HepG2 (cell line): ENCODE data around the gene BTG4. TPM values are rescaled to one million over a fixed set of nuclear protein-coding genes. Genes with fewer than 3 reads are reported as not detected.

ENCODE experiments used
- ARNT ChIP-seq: fragments of 450-650 bp; IDR thresholded peaks from 2 replicates; pipeline ENCODE4 v1.6.1; 2017
- ARNT2 ChIP-seq: sonication (generic); formaldehyde crosslinking; IDR thresholded peaks from 2 replicates; pipeline ENCODE4 v1.8.0; 2022; ENCODE audit warnings: mild to moderate bottlenecking, low read depth, missing genetic modification reagents, moderate library complexity
- FIP1L1 ChIP-seq: fragments of 200-400 bp; formaldehyde crosslinking; IDR thresholded peaks from 2 replicates; pipeline ENCODE4 v1.6.1; 2018; ENCODE audit warnings: low read depth, mild to moderate bottlenecking, low read length, moderate library complexity, borderline replicate concordance; ENCODE audit not compliant: insufficient read depth
- GATAD2A ChIP-seq: IDR thresholded peaks from 2 replicates; pipeline ENCODE4 v1.6.1; 2016
- GPN1 ChIP-seq: sonication (generic); formaldehyde crosslinking; IDR thresholded peaks from 2 replicates; pipeline ENCODE4 v1.5.1; 2020; ENCODE audit warnings: missing genetic modification reagents, borderline replicate concordance
- KDM2A ChIP-seq: sonication (generic); formaldehyde crosslinking; IDR thresholded peaks from 2 replicates; pipeline ENCODE4 v1.4.0; 2020; ENCODE audit warnings: low read depth, missing genetic modification reagents, borderline replicate concordance
- KDM6A ChIP-seq: IDR thresholded peaks from 2 replicates; pipeline ENCODE4 v1.6.1; 2016; ENCODE audit warnings: low read depth
- SYNCRIP ChIP-seq: fragments of 200-400 bp; formaldehyde crosslinking; IDR thresholded peaks from 2 replicates; pipeline ENCODE4 v1.6.1; 2018; ENCODE audit warnings: mild to moderate bottlenecking, low read depth, low read length; ENCODE audit not compliant: insufficient read depth
- THAP11 ChIP-seq: IDR thresholded peaks from 2 replicates; pipeline ENCODE4 v1.6.1; 2016; ENCODE audit warnings: missing biosample characterization, missing genetic modification reagents
- ZKSCAN1 ChIP-seq: fragments of 150-350 bp; IDR thresholded peaks from 2 replicates; pipeline ENCODE4 v1.6.1; 2014; ENCODE audit warnings: low read length
- ZNF224 ChIP-seq: sonication (generic); formaldehyde crosslinking; IDR thresholded peaks from 2 replicates; pipeline ENCODE4 v1.5.0; 2020; ENCODE audit warnings: mild to moderate bottlenecking, missing genetic modification reagents
- ZNF251 ChIP-seq: sonication (generic); formaldehyde crosslinking; IDR thresholded peaks from 2 replicates; pipeline ENCODE4 v1.9.0; 2021; ENCODE audit warnings: mild to moderate bottlenecking, missing genetic modification reagents
- ZNF292 ChIP-seq: sonication (generic); formaldehyde crosslinking; IDR thresholded peaks from 2 replicates; pipeline ENCODE4 v1.8.1; 2022; ENCODE audit warnings: mild to moderate bottlenecking, low read depth, missing genetic modification reagents, borderline replicate concordance
- ZNF788 ChIP-seq: sonication (generic); formaldehyde crosslinking; IDR thresholded peaks from 2 replicates; pipeline ENCODE4 v1.5.0; 2020; ENCODE audit warnings: mild to moderate bottlenecking, missing genetic modification reagents, borderline replicate concordance
- ZSCAN20 ChIP-seq: sonication (generic); formaldehyde crosslinking; IDR thresholded peaks from 2 replicates; pipeline ENCODE4 v1.4.0; 2020; ENCODE audit warnings: missing genetic modification reagents, mild to moderate bottlenecking, borderline replicate concordance
- polyA plus RNA-seq, 8 experiments: library from polyadenylated mRNA; depleted of rRNA in 3 of 8; stranded (reverse) in 7 of 8; unstranded in 1 of 8; fragments of >200 nt; fragmentation: Illumina TruSeq in 4 of 8; extraction: Trizol in 4 of 8; gene quantifications; 2 replicates each; pipeline versions ENCODE4 v1.2.1 to v1.2.3, GENCODE V29; 2011 to 2016; ENCODE audit warnings: low read depth in 4 of 8, missing spikeins in 1 of 8, mixed read lengths in 1 of 8; ENCODE audit not compliant: insufficient read depth in 1 of 8
- total RNA-seq, 5 experiments: library from RNA; depleted of rRNA; stranded (reverse); fragments of >200 nt; fragmentation: Illumina TruSeq; extraction: Trizol; gene quantifications; 2 replicates each; pipeline ENCODE4 v1.2.3, GENCODE V29; 2016; ENCODE audit warnings: low read depth in 1 of 5
- TF ChIP-seq, protein P1 (sequence below): IDR thresholded peaks from 2 replicates; pipeline ENCODE4 v1.6.1; 2018; ENCODE audit warnings: missing genetic modification reagents, mild to moderate bottlenecking, missing compliant biosample characterization
- TF ChIP-seq, protein P2 (sequence below): sonication (generic); formaldehyde crosslinking; IDR thresholded peaks from 2 replicates; pipeline ENCODE4 v1.4.0; 2020; ENCODE audit warnings: mild to moderate bottlenecking, low read depth, missing genetic modification reagents
- TF ChIP-seq, protein P3 (sequence below): IDR thresholded peaks from 2 replicates; pipeline ENCODE4 v1.6.1; 2016; ENCODE audit warnings: low read depth
- TF ChIP-seq, protein P4 (sequence below): IDR thresholded peaks from 2 replicates; pipeline ENCODE4 v1.6.1; 2018; ENCODE audit warnings: missing genetic modification reagents
- TF ChIP-seq, protein P5 (sequence below): sonication (generic); formaldehyde crosslinking; conservative IDR thresholded peaks from 2 replicates; pipeline ENCODE4 v1.4.0; 2020; ENCODE audit warnings: missing genetic modification reagents
- TF ChIP-seq, protein P6 (sequence below): sonication (generic); formaldehyde crosslinking; IDR thresholded peaks from 2 replicates; pipeline ENCODE4 v1.5.1; 2020; ENCODE audit warnings: mild to moderate bottlenecking, missing genetic modification reagents

The BTG4 gene
- total and polyA plus RNA-seq, 2 of the 13 experiments (the other 11 are each of a cell fraction or from before 2014, with no cell fraction given) = not detected

DNA sequence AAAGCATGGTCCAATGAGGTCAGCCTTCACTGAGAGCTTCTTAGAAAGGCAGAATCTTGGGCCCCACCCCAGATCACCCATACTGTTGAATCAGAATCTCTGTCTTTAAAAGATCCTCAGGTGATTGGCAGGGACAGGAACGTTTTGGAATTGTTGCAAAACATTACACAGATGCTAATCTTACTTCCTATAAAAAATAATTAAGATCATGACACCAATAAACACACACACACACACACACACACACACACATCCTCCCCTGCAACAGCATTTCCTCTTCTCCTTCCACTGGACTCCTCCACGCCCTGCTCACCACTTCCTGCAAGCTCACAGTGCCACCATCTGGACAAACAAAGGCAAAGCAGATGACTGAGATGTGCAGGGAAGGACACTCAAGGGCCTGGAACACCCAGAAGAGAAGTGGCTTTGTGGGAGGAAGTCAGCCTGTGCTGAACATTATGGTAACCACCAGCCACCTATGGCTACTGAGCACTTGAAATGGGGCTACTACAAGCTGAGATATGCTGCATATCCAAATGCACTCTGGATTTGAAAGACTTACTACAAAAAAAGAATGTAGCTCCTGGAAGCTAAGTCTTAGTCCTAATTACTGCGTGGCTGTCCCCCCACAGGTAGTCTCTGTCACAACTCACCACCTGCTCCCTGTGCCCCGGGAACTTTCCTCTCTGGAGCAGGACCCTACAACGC lies 65.6 kb downstream of the BTG4 start (continued):
- TF ChIP-seq, protein P1, sequence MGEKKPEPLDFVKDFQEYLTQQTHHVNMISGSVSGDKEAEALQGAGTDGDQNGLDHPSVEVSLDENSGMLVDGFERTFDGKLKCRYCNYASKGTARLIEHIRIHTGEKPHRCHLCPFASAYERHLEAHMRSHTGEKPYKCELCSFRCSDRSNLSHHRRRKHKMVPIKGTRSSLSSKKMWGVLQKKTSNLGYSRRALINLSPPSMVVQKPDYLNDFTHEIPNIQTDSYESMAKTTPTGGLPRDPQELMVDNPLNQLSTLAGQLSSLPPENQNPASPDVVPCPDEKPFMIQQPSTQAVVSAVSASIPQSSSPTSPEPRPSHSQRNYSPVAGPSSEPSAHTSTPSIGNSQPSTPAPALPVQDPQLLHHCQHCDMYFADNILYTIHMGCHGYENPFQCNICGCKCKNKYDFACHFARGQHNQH (CRISPR knock-in tag) = 0 out of 2 replicates have a peak, but pooled peaks have one; percentile 32
- TF ChIP-seq KDM6A (CRISPR knock-in tag) (no peak), ZNF788 (CRISPR knock-in tag) (peak; percentile 39; the same call in 1 of the 2 replicates), ZNF292 (no peak), ZNF224 (no peak), KDM2A (CRISPR knock-in tag) (peak; percentile 58; the same call in 1 of the 2 replicates), ZKSCAN1 (peak; percentile 70; the same call in 1 of the 2 replicates), ARNT2 (no peak), SYNCRIP (no peak), GPN1 (no peak), ZNF251 (CRISPR knock-in tag) (no peak), ARNT (no peak), GATAD2A (CRISPR knock-in tag) (0 out of 2 replicates have a peak, but pooled peaks have one; percentile 38), FIP1L1 (no peak), THAP11 (peak; percentile 53), ZSCAN20 (CRISPR knock-in tag) (no peak)
- TF ChIP-seq, protein P2, sequence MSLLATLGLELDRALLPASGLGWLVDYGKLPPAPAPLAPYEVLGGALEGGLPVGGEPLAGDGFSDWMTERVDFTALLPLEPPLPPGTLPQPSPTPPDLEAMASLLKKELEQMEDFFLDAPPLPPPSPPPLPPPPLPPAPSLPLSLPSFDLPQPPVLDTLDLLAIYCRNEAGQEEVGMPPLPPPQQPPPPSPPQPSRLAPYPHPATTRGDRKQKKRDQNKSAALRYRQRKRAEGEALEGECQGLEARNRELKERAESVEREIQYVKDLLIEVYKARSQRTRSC = no peak
- TF ChIP-seq, protein P3, sequence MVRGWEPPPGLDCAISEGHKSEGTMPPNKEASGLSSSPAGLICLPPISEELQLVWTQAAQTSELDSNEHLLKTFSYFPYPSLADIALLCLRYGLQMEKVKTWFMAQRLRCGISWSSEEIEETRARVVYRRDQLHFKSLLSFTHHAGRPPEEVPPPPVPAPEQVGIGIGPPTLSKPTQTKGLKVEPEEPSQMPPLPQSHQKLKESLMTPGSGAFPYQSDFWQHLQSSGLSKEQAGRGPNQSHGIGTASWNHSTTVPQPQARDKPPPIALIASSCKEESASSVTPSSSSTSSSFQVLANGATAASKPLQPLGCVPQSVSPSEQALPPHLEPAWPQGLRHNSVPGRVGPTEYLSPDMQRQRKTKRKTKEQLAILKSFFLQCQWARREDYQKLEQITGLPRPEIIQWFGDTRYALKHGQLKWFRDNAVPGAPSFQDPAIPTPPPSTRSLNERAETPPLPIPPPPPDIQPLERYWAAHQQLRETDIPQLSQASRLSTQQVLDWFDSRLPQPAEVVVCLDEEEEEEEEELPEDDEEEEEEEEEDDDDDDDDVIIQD = no peak
- TF ChIP-seq, protein P4, sequence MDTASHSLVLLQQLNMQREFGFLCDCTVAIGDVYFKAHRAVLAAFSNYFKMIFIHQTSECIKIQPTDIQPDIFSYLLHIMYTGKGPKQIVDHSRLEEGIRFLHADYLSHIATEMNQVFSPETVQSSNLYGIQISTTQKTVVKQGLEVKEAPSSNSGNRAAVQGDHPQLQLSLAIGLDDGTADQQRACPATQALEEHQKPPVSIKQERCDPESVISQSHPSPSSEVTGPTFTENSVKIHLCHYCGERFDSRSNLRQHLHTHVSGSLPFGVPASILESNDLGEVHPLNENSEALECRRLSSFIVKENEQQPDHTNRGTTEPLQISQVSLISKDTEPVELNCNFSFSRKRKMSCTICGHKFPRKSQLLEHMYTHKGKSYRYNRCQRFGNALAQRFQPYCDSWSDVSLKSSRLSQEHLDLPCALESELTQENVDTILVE (CRISPR knock-in tag) = no peak
- TF ChIP-seq, protein P5, sequence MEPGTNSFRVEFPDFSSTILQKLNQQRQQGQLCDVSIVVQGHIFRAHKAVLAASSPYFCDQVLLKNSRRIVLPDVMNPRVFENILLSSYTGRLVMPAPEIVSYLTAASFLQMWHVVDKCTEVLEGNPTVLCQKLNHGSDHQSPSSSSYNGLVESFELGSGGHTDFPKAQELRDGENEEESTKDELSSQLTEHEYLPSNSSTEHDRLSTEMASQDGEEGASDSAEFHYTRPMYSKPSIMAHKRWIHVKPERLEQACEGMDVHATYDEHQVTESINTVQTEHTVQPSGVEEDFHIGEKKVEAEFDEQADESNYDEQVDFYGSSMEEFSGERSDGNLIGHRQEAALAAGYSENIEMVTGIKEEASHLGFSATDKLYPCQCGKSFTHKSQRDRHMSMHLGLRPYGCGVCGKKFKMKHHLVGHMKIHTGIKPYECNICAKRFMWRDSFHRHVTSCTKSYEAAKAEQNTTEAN (CRISPR knock-in tag) = no peak
- TF ChIP-seq, protein P6, sequence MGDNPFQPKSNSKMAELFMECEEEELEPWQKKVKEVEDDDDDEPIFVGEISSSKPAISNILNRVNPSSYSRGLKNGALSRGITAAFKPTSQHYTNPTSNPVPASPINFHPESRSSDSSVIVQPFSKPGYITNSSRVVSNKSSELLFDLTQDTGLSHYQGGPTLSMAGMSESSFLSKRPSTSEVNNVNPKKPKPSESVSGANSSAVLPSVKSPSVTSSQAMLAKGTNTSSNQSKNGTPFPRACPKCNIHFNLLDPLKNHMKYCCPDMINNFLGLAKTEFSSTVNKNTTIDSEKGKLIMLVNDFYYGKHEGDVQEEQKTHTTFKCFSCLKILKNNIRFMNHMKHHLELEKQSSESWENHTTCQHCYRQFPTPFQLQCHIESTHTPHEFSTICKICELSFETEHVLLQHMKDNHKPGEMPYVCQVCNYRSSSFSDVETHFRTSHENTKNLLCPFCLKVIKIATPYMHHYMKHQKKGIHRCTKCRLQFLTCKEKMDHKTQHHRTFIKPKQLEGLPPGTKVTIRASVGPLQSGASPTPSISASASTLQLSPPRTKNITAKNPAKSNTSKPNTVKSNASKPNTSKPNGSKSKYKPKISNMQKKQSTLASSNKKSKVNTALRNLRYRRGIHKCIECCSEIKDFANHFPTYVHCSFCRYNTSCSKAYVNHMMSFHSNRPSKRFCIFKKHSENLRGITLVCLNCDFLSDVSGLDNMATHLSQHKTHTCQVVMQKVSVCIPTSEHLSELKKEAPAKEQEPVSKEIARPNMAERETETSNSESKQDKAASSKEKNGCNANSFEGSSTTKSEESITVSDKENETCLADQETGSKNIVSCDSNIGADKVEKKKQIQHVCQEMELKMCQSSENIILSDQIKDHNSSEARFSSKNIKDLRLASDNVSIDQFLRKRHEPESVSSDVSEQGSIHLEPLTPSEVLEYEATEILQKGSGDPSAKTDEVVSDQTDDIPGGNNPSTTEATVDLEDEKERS (CRISPR knock-in tag) = no peak
